ENCODE data around the gene ADGRB2.
A peak's percentile ranks its signal among the peaks of the same experiment; 100 is the strongest.

ADGRB2 gene

DNA sequence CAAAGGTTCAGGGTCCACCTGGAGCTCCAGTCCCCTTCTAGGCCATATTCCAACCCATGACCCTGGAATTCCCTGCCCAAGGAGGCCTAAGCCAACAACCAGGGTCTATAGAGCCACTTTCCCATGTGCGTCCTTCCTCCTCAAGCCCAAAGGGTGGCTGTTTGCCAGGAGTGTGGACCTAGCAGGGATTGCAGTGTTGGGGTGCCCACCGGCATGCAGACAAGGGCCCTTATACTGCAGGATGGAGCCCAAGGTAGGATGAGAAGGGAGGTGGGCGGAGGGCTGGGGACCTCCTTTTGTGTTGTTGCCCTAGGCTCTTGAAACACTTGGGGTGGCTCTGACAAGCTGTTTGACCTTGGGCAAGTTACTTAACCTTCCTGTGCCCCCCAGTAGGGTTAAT, 19.7 kb upstream of the ADGRB2 start:
- peak in 1 of 2 donors; percentile 39 for DNase-seq
- intact Hi-C loops (cut with DNase I; ENCODE audit: low total_unique reads): no loop called here

DNA sequence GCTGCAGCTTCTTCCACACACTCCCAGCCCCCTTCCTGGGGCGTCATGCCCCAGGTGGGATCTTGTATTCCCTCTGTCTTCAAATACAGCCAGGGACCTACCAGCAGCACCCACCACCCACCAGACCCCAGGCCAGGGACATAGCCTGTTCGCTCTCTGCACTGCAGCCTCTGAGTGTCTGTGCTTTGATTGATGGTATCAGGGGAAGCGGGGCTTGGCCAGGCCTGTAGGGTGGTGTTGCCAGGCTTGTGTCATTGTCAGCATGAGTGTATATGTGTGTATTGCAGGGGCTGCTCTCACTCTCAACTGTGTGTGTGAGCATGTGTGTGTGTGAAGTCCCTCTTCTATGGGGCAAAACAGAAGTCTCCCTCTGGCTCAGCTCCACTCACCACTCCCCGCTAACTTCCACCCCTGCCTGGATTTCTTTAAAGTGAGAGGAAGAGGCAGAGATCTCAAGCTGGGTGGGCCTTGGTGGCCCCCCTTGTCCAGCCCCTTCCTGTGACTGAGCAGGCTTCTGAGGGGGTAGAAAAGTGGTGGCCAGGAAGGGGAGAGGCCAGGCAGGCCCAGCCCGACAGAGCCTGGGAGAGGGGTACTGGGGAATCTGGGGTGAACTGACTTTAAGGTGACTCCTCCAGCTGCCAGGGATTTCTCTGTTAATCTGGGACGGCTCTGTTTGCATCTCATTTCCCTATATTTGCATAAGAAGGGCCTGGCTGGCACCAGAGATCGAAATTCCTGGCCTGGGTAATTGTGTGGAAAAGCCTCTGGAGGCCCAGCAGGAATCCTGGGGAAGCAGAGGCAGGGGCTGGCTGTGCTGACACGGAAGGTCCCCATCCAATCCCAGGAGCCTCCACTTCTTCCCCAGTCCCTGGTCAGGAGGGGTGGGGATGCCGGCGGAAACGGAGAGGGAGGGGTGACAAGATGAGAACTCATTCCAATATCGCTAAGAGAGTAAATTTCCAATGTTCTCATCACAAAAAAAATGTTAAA, 18.6 kb upstream of the ADGRB2 start:
- no peaks in the 10 kb centered on the region for H3K9me3 ChIP-seq
- no peak for DNase-seq
- no peaks in the 10 kb centered on the region for H3K36me3 ChIP-seq
- intact Hi-C loops (cut with DNase I; ENCODE audit: low total_unique reads): no loop called here
- no peaks in the 10 kb centered on the region for H3K4me1 ChIP-seq
- no peak overlapping the region for H3K4me3 ChIP-seq
- H3K27me3 ChIP-seq: peaks cover 0 to 19% of the 10 kb centered on the region in 2 donors
- TF ChIP-seq, protein P1, sequence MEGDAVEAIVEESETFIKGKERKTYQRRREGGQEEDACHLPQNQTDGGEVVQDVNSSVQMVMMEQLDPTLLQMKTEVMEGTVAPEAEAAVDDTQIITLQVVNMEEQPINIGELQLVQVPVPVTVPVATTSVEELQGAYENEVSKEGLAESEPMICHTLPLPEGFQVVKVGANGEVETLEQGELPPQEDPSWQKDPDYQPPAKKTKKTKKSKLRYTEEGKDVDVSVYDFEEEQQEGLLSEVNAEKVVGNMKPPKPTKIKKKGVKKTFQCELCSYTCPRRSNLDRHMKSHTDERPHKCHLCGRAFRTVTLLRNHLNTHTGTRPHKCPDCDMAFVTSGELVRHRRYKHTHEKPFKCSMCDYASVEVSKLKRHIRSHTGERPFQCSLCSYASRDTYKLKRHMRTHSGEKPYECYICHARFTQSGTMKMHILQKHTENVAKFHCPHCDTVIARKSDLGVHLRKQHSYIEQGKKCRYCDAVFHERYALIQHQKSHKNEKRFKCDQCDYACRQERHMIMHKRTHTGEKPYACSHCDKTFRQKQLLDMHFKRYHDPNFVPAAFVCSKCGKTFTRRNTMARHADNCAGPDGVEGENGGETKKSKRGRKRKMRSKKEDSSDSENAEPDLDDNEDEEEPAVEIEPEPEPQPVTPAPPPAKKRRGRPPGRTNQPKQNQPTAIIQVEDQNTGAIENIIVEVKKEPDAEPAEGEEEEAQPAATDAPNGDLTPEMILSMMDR (IDR thresholded peaks at IDR 0.05): no peak
- H3K27ac ChIP-seq: no peak overlapping the region

More for the DNA sequence above, 19.7 kb upstream of the ADGRB2 start:
- H3K27me3 ChIP-seq: peaks cover 0 to 10% of the 10 kb centered on the region in 2 donors
- H3K4me1 ChIP-seq: peaks cover 0 to 8% (median 5%) of the 10 kb centered on the region in 4 donors
- no peaks in the 10 kb centered on the region for H3K36me3 ChIP-seq
- no peaks in the 10 kb centered on the region for H3K9me3 ChIP-seq
- no peak overlapping the region for H3K27ac ChIP-seq
- no peak overlapping the region for H3K4me3 ChIP-seq
- TF ChIP-seq, protein P1 (IDR thresholded peaks at IDR 0.05): no peak

DNA sequence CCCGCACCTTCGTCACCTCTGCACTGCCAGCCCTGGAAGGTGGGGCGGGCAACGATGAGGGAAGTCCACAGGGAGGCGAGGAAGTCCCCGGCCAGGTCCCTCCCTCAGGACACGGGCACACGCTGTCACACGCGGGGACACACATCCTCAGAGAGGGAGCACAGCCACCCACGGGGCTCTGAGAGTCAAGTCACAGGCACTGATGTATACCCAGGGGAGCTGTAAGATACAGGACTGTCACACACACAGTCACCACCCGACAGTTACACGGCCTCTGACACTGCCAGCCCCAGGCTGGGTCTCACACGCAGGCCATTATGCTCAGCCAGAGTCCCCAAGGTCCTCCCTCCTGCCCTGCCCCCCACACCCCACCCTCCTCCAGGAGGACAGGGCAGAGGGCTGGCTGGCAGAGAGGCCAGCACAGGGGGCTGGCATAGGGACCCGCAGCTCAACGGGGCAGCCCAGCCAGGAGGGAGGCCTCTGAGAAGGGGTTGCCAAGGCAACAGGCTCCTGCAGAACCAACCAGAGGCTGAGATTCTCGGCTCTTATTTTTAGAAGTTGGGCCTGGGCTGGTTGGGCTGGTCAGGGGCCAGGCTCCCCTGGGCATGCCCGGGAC, 17.7 kb upstream of the ADGRB2 start:
- Histone ChIP-seq H3K27ac (no peak overlapping the region), H3K9me3 (no peaks in the 10 kb centered on the region), H3K36me3 (no peaks in the 10 kb centered on the region), H3K4me1 (no peaks in the 10 kb centered on the region), H3K27me3 (peaks cover 0 to 27% of the 10 kb centered on the region in 2 donors), H3K4me3 (no peak overlapping the region)
- intact Hi-C loops (cut with DNase I; ENCODE audit: low total_unique reads): no loop called here
- TF ChIP-seq, protein P1 (IDR thresholded peaks at IDR 0.05): no peak
- DNase-seq: no peak

DNA sequence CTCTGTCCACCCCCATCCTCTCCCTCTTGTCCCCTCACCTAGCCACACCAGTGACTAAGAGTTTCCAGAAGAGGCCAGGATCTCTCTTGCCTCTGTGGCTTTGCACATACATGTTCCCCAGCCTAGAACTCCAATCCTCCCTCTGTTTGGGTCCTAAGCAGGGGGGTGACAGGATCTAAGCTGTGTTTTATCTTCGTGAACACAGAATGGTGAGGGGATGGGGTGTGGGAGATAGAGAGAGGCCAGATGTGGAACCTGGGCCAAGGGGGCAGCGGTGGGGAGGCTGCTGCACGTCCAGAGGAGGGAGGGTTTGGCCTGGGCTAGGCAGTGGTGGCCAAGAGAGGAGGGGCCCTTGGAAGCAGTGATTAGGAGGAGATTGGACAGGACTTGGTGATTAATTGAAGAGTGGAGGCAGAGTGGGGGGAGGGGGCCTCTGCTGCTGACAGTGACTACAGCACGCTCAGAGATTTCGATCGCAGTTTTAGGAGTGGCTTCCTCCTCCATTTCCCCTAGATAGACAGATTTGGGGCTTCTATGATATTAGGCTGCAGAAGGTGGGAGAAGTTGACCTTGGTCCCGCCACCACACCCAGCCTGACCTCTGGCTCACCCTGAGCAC, 17.1 kb upstream of the ADGRB2 start:
- intact Hi-C loops (cut with DNase I; ENCODE audit: low total_unique reads): no loop called here
- TF ChIP-seq, protein P1 (IDR thresholded peaks at IDR 0.05): no peak
- Histone ChIP-seq H3K4me3 (no peak overlapping the region), H3K9me3 (no peaks in the 10 kb centered on the region), H3K27me3 (peaks cover 0 to 31% of the 10 kb centered on the region in 2 donors), H3K36me3 (no peaks in the 10 kb centered on the region), H3K4me1 (no peaks in the 10 kb centered on the region), H3K27ac (no peak overlapping the region)
- no peak for DNase-seq

DNA sequence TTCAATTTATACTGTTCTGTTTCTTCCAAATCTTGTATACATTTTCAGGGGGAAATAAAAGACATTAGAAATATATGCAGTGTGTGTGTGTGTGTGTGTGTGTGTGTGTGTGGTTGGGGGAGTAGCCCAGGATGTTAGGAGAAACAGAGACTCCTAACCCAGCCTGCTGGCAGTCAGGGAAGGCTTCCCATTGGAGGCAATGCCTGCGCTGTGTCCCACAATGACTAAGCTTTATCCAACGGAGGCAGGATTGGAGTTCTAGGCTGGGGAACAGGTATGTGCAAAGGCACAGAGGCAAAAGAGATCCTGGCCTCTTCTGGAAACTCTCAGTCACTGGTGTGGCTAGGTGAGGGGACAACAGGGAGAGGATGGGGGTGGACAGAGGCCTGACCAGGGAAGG, 16.5 kb upstream of the ADGRB2 start:
- Histone ChIP-seq H3K27me3 (peaks cover 0 to 37% of the 10 kb centered on the region in 2 donors), H3K9me3 (no peaks in the 10 kb centered on the region), H3K27ac (no peak overlapping the region), H3K4me3 (no peak overlapping the region), H3K4me1 (no peaks in the 10 kb centered on the region), H3K36me3 (no peaks in the 10 kb centered on the region)
- intact Hi-C loops (cut with DNase I; ENCODE audit: low total_unique reads): no loop called here
- DNase-seq: no peak
- TF ChIP-seq, protein P1 (IDR thresholded peaks at IDR 0.05): no peak

Measured in tibial artery (tissue), 4 donors.